MM.1S (cell line): Measurements from ENCODE around the gene ADARB2.

Experiments used
- CTCF ChIP-seq: fragments of 300-600 bp; sonication (generic); IDR thresholded peaks from 2 replicates; pipeline ENCODE4 v1.5.1; 2016; ENCODE audit warnings: antibody characterized with exemption, low read length, mixed read lengths
- EZH2 ChIP-seq: fragments of 300-600 bp; sonication (generic); optimal IDR thresholded peaks from 2 replicates; pipeline ENCODE3; 2017; ENCODE audit warnings: low read depth, mild to moderate bottlenecking, antibody characterized with exemption, low read length, mixed read lengths

- TF ChIP-seq CTCF (no peak), EZH2 (no peak)
Observed at GRCh38 chr10:1776127-1776662, 38.9 kb upstream of the ADARB2 start.
